ENCODE measurements around the gene TAS2R16.
"Not testable (repeated sequence)": the region's sequence is repeated elsewhere in the genome, so short reads cannot be mapped to it uniquely, and the experiment has no call there.

TAS2R16 gene

DNA sequence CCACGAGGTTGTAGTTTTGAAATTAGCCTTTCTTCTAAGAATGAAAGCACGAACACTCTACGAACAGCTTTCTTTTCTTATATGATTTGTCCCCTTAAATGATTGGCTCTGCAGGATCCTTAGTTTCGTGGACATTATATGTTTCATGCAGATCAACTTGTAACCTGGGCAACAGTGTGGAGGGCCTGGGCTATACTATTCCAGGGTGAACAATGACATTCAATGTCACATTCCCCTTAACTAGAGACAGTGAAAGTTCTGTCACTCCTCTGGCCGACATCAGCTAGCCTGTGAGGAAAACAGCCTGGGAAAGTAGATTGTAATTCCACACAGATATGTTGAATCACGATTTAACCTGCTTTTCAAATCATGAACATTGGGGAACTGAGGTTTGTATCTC, 23.4 kb downstream of the TAS2R16 start:
- no peak for DNase-seq

DNA sequence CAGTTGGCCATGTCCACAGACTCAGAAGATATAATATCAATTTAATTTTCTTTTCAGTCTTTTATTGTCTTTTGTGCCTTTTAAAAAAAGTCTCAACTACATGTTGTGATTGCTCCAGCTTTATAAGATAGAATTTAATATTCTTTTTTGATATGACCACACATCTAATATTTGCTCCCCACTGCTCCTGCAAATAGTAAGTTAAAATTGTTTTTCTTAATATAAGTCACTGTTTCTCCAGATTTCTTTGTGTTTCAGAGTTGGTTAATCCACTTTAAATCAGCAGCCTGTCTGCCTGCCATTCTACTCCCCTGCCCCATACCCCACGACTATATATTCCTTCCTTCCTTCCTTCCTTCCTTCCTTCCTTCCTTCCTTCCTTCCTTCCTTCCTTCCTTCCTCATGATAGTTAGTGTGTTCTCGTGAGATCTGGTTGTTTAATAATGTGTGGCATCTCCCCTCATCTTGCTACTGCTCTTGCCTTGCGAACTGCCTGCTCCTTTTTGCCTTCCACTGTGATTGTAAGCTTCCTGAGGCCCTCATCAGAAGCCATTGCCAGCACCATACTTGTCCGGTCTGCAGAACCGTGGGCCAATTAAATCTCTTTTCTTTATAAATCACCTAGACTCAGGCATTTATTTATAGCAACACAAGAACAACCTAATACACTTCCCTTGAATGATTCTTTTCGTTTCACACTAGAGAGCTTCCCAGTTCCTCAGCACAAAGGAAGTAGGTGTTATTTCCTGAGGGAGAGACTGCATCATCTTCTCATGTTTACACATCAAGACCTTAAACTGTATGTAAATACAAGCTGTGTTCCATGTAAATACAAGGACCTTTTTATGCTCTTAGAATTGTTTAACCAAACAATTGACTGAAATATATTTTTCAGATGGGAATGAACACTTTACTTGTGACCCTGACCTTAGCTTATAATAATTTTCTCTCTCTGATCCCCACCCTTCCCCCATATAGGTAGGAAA, 24.5 kb downstream of the TAS2R16 start:
- DNase-seq, result no peak

DNA sequence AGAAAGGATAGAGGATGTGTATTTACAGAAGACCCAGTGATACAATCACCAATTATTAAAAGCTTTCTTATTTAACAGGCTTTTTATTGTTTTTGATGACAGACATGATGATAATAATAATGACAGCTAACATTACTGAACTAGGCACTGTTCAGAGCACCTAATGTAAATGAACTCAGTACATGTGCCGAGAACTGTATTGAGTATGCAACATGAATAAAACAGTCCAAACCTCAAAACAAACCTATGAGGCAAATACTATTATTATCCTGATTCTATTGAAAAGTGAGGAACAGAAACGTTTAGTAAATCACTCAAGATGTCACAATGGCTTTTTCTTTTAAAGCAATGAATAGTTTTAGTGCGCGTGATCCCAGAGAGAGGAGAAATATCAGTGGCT, 27.1 kb downstream of the TAS2R16 start:
- no peak for DNase-seq

DNA sequence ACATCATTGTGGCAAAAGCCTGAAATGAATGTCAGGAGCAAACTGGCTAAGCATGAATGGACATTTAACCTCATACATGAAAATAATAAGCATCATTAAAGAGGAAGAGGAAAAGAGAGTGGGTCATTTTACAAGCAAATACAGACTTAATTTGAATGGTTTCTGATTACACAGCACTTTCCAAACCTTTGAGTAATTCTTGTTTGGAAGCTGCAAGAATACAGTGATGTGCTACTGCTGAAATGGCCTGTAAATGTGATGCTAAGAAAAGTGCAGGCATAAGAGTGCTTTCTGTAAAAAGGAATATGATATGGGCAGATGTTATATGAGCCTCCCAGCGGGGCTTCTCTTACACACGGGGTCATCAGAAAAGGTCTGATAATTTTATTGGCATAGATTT, 30.2 kb downstream of the TAS2R16 start:
- DNase-seq, result no peak

DNA sequence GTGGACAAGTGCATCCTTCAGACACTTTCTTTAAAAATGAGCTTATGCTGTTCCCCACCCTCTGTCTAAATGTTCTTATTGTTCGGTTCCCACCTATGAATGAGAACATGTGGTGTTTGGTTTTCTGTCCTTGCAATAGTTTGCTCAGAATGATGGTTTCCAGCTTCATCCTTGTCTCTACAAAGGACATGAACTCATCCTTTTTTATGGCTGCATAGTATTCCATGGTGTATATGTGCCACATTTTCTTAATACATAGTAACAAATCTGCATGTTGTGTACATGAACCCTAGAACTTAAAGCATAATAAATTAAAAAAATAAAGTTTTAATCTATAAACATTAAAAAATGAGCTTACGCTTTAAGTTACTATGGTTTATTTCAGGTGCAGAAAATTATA, 41.8 kb downstream of the TAS2R16 start:
- DNase-seq, result not testable (repeated sequence)

DNA sequence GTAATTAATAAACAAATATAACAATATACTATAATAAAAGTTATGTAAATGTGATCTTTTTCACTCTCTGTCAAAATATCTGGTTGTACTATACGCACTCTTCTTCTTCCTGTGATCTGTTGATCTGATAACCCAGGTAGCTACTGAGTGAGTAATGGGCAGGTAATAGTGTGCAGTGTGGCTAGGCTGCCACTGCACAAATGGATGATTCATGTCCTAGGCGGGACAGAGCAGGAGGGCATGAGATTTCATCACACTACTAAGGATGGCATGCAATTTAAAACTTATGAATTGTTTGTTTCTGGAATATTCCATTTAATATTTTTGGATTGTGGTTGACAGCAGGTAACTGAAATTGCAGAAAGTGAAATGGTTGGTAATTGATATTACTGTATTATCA, 44.5 kb downstream of the TAS2R16 start:
- DNase-seq, result no peak

DNA sequence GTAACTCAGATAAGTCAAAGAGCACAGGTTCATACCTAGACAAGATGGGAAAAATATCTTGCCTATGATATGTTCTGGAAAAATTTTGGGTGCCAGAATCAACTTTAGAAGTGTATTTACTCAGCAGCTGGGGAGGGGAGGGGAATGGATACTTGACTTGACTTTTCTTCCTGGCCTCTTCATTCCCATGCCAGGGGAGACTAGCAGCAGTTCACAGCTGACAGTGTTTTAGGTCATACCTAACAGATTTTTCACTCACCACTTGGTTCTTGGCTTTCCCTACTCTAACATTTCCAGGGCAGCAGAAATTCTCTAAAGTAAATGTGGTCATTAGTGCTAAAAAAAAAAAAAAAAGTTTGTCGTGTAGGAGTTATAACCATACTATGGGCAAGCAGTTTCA, 46.3 kb downstream of the TAS2R16 start:
- no peak for DNase-seq
